ENCODE results near the gene ERMP1. TPM values are rescaled to one million over a fixed set of nuclear protein-coding genes. Genes with fewer than 3 reads are reported as not detected.

ERMP1 gene
- total and polyA plus RNA-seq, 4 donors, result 3.1 to 21.5 (median 13.0) TPM

DNA sequence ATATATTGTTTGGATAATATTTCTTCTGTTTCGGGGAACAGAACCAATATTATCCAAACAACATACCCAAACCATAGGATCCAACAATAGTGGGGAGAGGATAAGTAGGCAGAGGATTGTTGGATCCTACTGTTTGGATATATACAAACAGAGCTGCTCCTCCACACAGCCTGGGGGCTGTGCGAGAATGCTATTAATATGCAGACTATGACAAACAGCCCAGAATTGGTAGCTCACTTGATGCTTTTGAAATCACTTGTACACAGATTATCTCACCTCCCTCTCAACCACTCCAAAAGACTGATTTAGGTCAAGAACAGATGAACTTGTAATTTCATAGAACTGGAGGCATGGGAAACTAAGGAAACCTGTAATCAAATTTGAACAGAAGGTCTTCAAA, 33.4 kb upstream of the ERMP1 start:
- no peak for DNase-seq
- ATAC-seq (ENCODE audit: insufficient read depth, low FRiP score), result no peak
- Histone ChIP-seq H3K27me3 (ENCODE audit: control insufficient read depth in 3 of 3, insufficient read depth in 3 of 3, low read length in 2 of 3) (no peaks in the 10 kb centered on the region), H3K9ac (ENCODE audit: insufficient read depth in 1 of 2, low read length in 2 of 2) (no peak overlapping the region), H3K36me3 (ENCODE audit: control insufficient read depth in 4 of 4, insufficient read depth in 4 of 4, low read length in 4 of 4) (no peaks in the 10 kb centered on the region), H3K4me1 (ENCODE audit: control insufficient read depth in 5 of 5, insufficient read depth in 5 of 5, low read length in 5 of 5) (peaks cover 0 to 9% (median 0%) of the 10 kb centered on the region in 5 donors), H3K4me3 (no peak overlapping the region), H3K27ac (ENCODE audit: low read depth in 1 of 2, low read length in 1 of 2) (no peak overlapping the region), H3K9me3 (ENCODE audit: control insufficient read depth in 4 of 4, insufficient read depth in 3 of 4, low read length in 3 of 4) (no peaks in the 10 kb centered on the region)
- 86 to 92% methylated on average over 2 of the region's 2 CpGs for WGBS, 2 donors
- TF ChIP-seq, protein P1, sequence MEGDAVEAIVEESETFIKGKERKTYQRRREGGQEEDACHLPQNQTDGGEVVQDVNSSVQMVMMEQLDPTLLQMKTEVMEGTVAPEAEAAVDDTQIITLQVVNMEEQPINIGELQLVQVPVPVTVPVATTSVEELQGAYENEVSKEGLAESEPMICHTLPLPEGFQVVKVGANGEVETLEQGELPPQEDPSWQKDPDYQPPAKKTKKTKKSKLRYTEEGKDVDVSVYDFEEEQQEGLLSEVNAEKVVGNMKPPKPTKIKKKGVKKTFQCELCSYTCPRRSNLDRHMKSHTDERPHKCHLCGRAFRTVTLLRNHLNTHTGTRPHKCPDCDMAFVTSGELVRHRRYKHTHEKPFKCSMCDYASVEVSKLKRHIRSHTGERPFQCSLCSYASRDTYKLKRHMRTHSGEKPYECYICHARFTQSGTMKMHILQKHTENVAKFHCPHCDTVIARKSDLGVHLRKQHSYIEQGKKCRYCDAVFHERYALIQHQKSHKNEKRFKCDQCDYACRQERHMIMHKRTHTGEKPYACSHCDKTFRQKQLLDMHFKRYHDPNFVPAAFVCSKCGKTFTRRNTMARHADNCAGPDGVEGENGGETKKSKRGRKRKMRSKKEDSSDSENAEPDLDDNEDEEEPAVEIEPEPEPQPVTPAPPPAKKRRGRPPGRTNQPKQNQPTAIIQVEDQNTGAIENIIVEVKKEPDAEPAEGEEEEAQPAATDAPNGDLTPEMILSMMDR (IDR thresholded peaks at IDR 0.05; ENCODE audit: control extremely low read depth, extremely low read depth), result no peak

DNA sequence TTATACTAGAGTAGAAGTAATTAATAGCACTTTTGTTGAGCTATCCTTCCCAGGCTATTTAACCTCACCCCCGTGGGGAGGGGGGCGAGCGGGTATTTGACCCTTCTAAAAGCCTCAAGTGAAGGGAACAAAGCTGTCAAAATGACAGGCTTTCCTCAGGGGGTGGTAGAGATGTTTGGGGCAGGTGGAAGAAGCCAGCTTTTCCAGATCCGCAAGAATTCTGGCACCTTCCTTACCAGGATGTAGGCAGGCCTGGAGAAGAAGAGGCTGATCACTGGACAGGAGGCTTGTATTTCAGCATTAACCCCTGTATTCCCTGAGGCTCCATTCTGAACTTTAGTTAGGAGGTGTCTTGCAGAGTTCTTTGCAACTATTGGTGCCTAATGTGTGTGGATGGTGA, 31.5 kb upstream of the ERMP1 start:
- no peaks in the 10 kb centered on the region for H3K36me3 ChIP-seq (ENCODE audit: control insufficient read depth in 4 of 4, insufficient read depth in 4 of 4, low read length in 4 of 4)
- no peak overlapping the region for H3K9ac ChIP-seq (ENCODE audit: insufficient read depth in 1 of 2, low read length in 2 of 2)
- DNase-seq, result no peak
- no peak for ATAC-seq (ENCODE audit: insufficient read depth, low FRiP score)
- peaks cover 0 to 9% (median 0%) of the 10 kb centered on the region in 5 donors for H3K4me1 ChIP-seq (ENCODE audit: control insufficient read depth in 5 of 5, insufficient read depth in 5 of 5, low read length in 5 of 5)
- H3K9me3 ChIP-seq (ENCODE audit: control insufficient read depth in 4 of 4, insufficient read depth in 3 of 4, low read length in 3 of 4), result no peaks in the 10 kb centered on the region
- H3K27me3 ChIP-seq (ENCODE audit: control insufficient read depth in 3 of 3, insufficient read depth in 3 of 3, low read length in 2 of 3), result no peaks in the 10 kb centered on the region
- no peak overlapping the region for H3K4me3 ChIP-seq
- 88 to 94% methylated on average over 4 of the region's 4 CpGs for WGBS, 2 donors
- no peak overlapping the region for H3K27ac ChIP-seq (ENCODE audit: low read depth in 1 of 2, low read length in 1 of 2)
- TF ChIP-seq, protein P1 (IDR thresholded peaks at IDR 0.05; ENCODE audit: control extremely low read depth, extremely low read depth), result no peak

DNA sequence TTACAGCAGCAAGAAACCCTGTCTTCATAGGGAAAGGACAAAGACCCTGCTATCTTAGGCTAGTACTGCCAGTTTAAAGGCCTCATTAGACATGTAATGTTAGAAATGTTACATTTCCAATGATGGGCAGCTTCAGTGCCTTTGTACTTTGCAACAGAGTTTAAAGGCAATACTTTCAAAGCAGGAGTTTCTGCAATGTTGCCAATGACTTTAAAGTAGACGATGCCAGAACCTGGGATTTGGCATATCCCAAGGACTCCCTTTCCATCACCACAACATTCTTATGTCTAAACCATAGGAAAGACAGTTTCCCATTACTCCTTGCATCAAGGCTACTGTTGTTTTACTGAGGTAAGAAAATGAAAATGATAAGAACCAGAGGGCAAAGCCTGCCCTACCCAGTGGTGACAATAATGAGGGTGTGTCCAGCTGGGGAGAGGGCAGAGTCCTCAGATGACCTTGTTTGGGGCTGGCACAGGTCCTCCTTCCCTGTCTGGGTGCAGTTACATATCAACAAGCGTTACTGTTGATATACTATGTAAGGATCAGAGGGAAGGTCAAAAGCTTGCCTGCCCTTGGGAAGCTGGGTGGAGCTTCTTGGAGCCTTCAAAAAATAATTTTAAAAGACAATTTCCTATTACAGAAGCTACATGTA, 30.3 kb upstream of the ERMP1 start:
- H3K27ac ChIP-seq (ENCODE audit: low read depth in 1 of 2, low read length in 1 of 2), result no peak overlapping the region
- H3K27me3 ChIP-seq (ENCODE audit: control insufficient read depth in 3 of 3, insufficient read depth in 3 of 3, low read length in 2 of 3), result no peaks in the 10 kb centered on the region
- WGBS, 2 donors, result 74 to 84% methylated on average over 2 of the region's 2 CpGs
- TF ChIP-seq, protein P1 (IDR thresholded peaks at IDR 0.05; ENCODE audit: control extremely low read depth, extremely low read depth), result no peak
- no peak overlapping the region for H3K9ac ChIP-seq (ENCODE audit: insufficient read depth in 1 of 2, low read length in 2 of 2)
- H3K4me1 ChIP-seq (ENCODE audit: control insufficient read depth in 5 of 5, insufficient read depth in 5 of 5, low read length in 5 of 5), result peaks cover 0 to 9% (median 0%) of the 10 kb centered on the region in 5 donors
- no peaks in the 10 kb centered on the region for H3K36me3 ChIP-seq (ENCODE audit: control insufficient read depth in 4 of 4, insufficient read depth in 4 of 4, low read length in 4 of 4)
- no peak overlapping the region for H3K4me3 ChIP-seq
- DNase-seq, result no peak
- ATAC-seq (ENCODE audit: insufficient read depth, low FRiP score), result no peak
- no peaks in the 10 kb centered on the region for H3K9me3 ChIP-seq (ENCODE audit: control insufficient read depth in 4 of 4, insufficient read depth in 3 of 4, low read length in 3 of 4)

GRCh38 chr9:5858833-5859232, 25.9 kb upstream of the ERMP1 start:
- H3K9ac ChIP-seq (ENCODE audit: insufficient read depth in 1 of 2, low read length in 2 of 2), result no peak overlapping the region
- no peak overlapping the region for H3K27ac ChIP-seq (ENCODE audit: low read depth in 1 of 2, low read length in 1 of 2)
- WGBS, 2 donors, result 48 to 63% methylated on average over 3 of the region's 3 CpGs

More at GRCh38 chr9:5858833-5859232, 25.9 kb upstream of the ERMP1 start:
- TF ChIP-seq, protein P1 (IDR thresholded peaks at IDR 0.05; ENCODE audit: control extremely low read depth, extremely low read depth), result no peak
- peaks cover 0 to 9% (median 0%) of the 10 kb centered on the region in 5 donors for H3K4me1 ChIP-seq (ENCODE audit: control insufficient read depth in 5 of 5, insufficient read depth in 5 of 5, low read length in 5 of 5)
- ATAC-seq (ENCODE audit: insufficient read depth, low FRiP score), result no peak
- DNase-seq, result no peak
- no peaks in the 10 kb centered on the region for H3K27me3 ChIP-seq (ENCODE audit: control insufficient read depth in 3 of 3, insufficient read depth in 3 of 3, low read length in 2 of 3)
- H3K4me3 ChIP-seq, result no peak overlapping the region
- H3K9me3 ChIP-seq (ENCODE audit: control insufficient read depth in 4 of 4, insufficient read depth in 3 of 4, low read length in 3 of 4), result no peaks in the 10 kb centered on the region
- H3K36me3 ChIP-seq (ENCODE audit: control insufficient read depth in 4 of 4, insufficient read depth in 4 of 4, low read length in 4 of 4), result no peaks in the 10 kb centered on the region
